Adrenal gland (tissue), 12 donors: ENCODE measurements around the gene DLK2. TPM values are rescaled to one million over a fixed set of nuclear protein-coding genes. Genes with fewer than 3 reads are reported as not detected.
A peak's percentile ranks its signal among the peaks of the same experiment; 100 is the strongest.

Source experiments
- DNase-seq, 7 donors: peaks; one replicate each; pipeline ENCODE4 v3.0.0-alpha.2; 2019 to 2020
- H3K27ac ChIP-seq, 5 donors: fragments of 200-600 bp; sonication (generic) in 4 of 5; 1 replicate in 3 of 5; 2 replicates in 2 of 5; pipeline versions ENCODE4 v1.5.1 to v1.8.0; 2016 to 2020; ENCODE audit warnings: mild to moderate bottlenecking in 1 of 5
- H3K27me3 ChIP-seq: fragments of 200-600 bp; 2 replicates; pipeline ENCODE4 v1.8.0; 2021
- H3K36me3 ChIP-seq, 2 donors: fragments of 200-600 bp; replicated peaks in 1 of 2; 1 replicate in 1 of 2; 2 replicates in 1 of 2; pipeline versions ENCODE4 v1.5.1 to v1.8.0; 2018 to 2022
- H3K4me1 ChIP-seq, 2 donors: fragments of 200-600 bp; replicated peaks in 1 of 2; 1 replicate in 1 of 2; 2 replicates in 1 of 2; pipeline versions ENCODE4 v1.5.1 to v1.8.0; 2018 to 2021
- H3K4me3 ChIP-seq, 4 donors: fragments of 200-600 bp; sonication (generic) in 3 of 4; one replicate each; pipeline ENCODE4 v1.5.1; 2016 to 2018
- H3K9me3 ChIP-seq, 3 donors: fragments of 200-600 bp; sonication (generic) in 1 of 3; replicated peaks in 1 of 3; 1 replicate in 2 of 3; 2 replicates in 1 of 3; pipeline versions ENCODE4 v1.5.1 to v1.8.0; 2016 to 2021
- POLR2A ChIP-seq, 2 donors: fragments of 450-650 bp; IDR thresholded peaks; one replicate each; pipeline ENCODE4 v1.6.1; 2017; ENCODE audit warnings: antibody characterized with exemption in 2 of 2, mild to moderate bottlenecking in 2 of 2, moderate library complexity in 1 of 2
- WGBS, 4 donors: extraction: QIAGEN DNeasy Blood & Tissue Kit in 2 of 4; methylation state at CpG; one replicate each; pipeline versions ENCODE4 v1.1.5 to v1.1.7; 2013 to 2017; 5-methylcytosine and 5-hydroxymethylcytosine counted together
- intact Hi-C, 2 donors: fragments of 100-400 bp; cut with DNase I; formaldehyde crosslinking; loops; one replicate each; pipeline versions ENCODE4 v1.14.1 to v1.15.0; 2022 to 2023
- polyA plus RNA-seq, 3 donors: library from polyadenylated mRNA; stranded (reverse); fragments of 200-250 nt in 2 of 3; fragments of 350-450 nt in 1 of 3; fragmentation: Illumina TruSeq in 1 of 3; extraction: RNeasy Lipid Tissue Mini Kit (QIAGEN cat#74804) in 1 of 3; gene quantifications; one replicate each; pipeline ENCODE4 v1.2.3, GENCODE V29; 2013 to 2014
- total RNA-seq, 9 donors: library from RNA; depleted of rRNA in 4 of 9; stranded (reverse); fragments of >200 nt in 4 of 9; fragments of 120-200 nt in 1 of 9; fragmentation: NEBNext Ultra II Directional in 1 of 9; extraction: Animal tissue kit (Norgen Biotek cat#: 25700) in 1 of 9; gene quantifications; one replicate each; pipeline versions ENCODE4 v1.1.0 to v1.2.4, GENCODE V29; 2013 to 2023
- TF ChIP-seq, protein P1 (sequence below), 6 experiments: fragments of 450-650 bp in 4 of 6; fragments of 200-600 bp in 2 of 6; sonication (generic) in 1 of 6; IDR thresholded peaks; 1 replicate in 5 of 6; 2 replicates in 1 of 6; pipeline versions ENCODE4 v1.5.1 to v1.8.0; 2016 to 2021; ENCODE audit warnings: antibody characterized with exemption in 6 of 6, mild to moderate bottlenecking in 2 of 6, moderate library complexity in 1 of 6
- donor health status: healthy with polysubstance abuse.
- donor health status: Bipolar disorder and iron deficiency.
- donor health status: DM: yes; HTN: yes; CAD: no.
- donor health status: DM: no; HTN: no; CAD: no.
- donor health status: DM: no; HTN: no; CAD: no.
- donor health status: DM: yes; HTN: yes; CAD: no.

DLK2 gene
- total and polyA plus RNA-seq, 12 donors, result 0.14 to 3.9 (median 1.1) TPM; not detected in 4

DNA sequence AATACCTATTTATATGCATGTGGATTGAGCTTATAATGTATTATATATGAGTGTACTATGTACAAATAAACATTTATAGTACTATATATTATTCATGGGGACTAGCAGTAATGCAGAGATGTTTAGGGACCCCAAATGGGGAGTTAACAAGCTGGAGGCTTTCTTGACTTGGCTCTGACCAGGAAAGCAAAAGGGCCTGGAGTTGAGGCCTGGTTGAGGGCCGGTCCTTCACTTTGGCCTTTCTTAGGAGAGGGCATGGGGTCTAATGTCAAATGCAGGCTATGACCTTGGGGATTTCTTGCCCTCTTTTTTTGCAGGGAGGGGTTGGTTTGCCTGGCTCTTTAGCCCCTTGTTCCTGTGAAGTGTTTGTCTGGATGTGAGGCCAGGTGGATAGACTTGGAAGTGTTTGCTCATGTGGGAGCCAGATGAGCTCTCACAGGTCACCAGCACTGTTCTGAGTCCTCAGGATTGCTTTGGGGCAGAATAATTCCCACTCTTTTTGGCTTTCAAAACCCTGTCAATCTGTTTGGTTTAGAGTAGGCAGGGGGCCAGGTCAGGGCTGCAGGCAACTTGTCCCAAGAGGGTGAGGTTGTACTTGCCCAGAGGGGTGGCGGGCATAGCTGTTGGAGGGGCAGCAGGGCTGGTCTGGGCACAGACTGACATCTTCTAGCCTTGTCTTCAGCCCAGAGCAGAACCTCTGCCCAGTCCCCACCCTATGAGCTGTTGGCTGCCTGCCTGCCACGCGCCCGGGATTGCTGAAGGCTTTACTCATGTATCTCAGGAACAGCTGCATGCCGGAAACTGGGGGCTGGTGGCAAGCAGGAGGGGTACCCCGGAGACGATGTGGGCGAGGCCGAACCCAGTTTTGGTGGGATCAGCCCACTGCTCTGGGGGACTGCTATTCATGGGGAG lies 36.7 kb upstream of the DLK2 start:
- Histone ChIP-seq H3K9me3 (no peaks in the 10 kb centered on the region), H3K27ac (peak overlapping the region in 3 of 5 donors; percentile 12 to 76 (median 73)), H3K27me3 (no peaks in the 10 kb centered on the region), H3K4me3 (no peak overlapping the region), H3K4me1 (peaks cover 29 to 42% of the 10 kb centered on the region in 2 donors), H3K36me3 (no peaks in the 10 kb centered on the region)
- DNase-seq, result peak; percentile 85 to 92 (median 89)
- intact Hi-C loops, result no loop called here
- TF ChIP-seq, protein P1, sequence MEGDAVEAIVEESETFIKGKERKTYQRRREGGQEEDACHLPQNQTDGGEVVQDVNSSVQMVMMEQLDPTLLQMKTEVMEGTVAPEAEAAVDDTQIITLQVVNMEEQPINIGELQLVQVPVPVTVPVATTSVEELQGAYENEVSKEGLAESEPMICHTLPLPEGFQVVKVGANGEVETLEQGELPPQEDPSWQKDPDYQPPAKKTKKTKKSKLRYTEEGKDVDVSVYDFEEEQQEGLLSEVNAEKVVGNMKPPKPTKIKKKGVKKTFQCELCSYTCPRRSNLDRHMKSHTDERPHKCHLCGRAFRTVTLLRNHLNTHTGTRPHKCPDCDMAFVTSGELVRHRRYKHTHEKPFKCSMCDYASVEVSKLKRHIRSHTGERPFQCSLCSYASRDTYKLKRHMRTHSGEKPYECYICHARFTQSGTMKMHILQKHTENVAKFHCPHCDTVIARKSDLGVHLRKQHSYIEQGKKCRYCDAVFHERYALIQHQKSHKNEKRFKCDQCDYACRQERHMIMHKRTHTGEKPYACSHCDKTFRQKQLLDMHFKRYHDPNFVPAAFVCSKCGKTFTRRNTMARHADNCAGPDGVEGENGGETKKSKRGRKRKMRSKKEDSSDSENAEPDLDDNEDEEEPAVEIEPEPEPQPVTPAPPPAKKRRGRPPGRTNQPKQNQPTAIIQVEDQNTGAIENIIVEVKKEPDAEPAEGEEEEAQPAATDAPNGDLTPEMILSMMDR (IDR thresholded peaks at IDR 0.05), result no peak
- TF ChIP-seq POLR2A (IDR thresholded peaks at IDR 0.05), result no peak
- WGBS, 4 donors, result 27 to 37% (median 32%) methylated on average over 4 to 10 of the region's 10 CpGs

DNA sequence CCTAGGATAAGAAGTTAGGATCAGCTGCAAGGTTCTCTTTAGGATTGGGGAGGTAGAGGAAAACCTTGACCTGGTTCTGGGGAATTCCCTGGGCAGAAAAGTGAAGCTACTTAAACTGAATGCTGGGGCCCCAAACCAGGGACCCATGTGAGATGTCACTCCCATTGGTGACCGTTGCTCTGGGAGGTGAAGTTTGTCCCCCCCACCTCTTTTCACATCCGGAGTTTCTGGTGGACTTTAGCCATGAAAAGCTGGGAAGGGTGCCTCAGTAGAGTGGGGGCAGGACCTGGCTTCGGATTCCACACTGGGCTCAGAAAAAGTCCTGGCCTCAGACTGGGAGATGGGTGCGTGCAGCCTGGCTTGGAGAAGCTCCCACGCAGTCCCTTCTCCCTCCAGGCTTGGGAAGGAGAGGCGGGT lies 35.2 kb upstream of the DLK2 start:
- H3K9me3 ChIP-seq, result no peaks in the 10 kb centered on the region
- no peak overlapping the region for H3K4me3 ChIP-seq
- intact Hi-C loops, result no loop called here
- no peak for DNase-seq
- H3K36me3 ChIP-seq, result no peaks in the 10 kb centered on the region
- no peak overlapping the region for H3K27ac ChIP-seq
- WGBS, 4 donors, result 74 to 82% (median 75%) methylated on average over 6 of the region's 6 CpGs
- H3K4me1 ChIP-seq, result peaks cover 18 to 38% of the 10 kb centered on the region in 2 donors
- TF ChIP-seq, protein P1 (IDR thresholded peaks at IDR 0.05), result no peak
- no peak for TF ChIP-seq POLR2A (IDR thresholded peaks at IDR 0.05)
- no peaks in the 10 kb centered on the region for H3K27me3 ChIP-seq

DNA sequence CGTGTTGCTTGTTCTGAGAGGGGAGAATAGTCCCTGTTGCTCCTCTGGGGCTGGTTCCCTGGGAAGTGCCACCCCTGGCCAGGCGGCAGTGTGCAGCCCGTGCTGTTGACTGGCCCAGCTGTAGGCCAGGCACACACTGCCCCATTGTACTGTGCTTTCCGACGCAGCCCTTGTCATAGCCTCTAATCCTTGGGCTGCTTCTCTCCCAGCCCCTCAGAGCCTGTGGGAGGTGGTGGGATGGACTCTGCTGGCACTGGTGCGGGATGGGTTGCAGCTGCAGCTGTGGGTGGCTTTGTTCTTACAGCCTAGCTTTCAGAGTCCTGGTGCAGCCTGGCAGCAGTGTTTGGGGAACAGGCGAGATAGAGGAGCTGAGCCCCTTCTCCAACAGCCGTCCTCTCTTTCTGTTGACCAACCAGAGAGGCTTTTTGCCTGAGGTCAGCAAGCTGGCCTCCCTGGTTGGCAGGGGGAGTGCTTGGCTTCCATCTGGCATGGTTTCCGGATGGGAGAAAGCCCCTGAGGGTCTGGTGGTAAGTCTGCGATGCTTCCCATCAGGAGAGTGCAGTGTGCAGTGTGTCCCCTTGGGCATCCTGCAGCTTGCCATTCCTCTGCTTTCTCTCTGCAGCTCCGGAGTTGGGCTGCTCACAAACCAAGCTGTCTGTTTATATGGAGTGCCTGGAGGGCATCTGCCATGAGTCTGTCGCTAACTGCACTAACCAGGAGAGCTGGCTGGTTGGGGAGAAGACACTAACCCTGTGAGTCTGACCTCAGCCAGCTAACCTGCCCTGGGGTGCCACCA lies 34.1 kb upstream of the DLK2 start:
- Histone ChIP-seq H3K27ac (peak overlapping the region in 2 of 5 donors; percentile 61 to 74), H3K4me3 (no peak overlapping the region), H3K36me3 (no peaks in the 10 kb centered on the region), H3K9me3 (no peaks in the 10 kb centered on the region), H3K27me3 (no peaks in the 10 kb centered on the region), H3K4me1 (peaks cover 8 to 32% of the 10 kb centered on the region in 2 donors)
- intact Hi-C loops, result no loop called here
- DNase-seq, result no peak
- TF ChIP-seq POLR2A (IDR thresholded peaks at IDR 0.05), result no peak
- TF ChIP-seq, protein P1 (IDR thresholded peaks at IDR 0.05), result no peak
- whole genome bisulfite sequencing, 4 donors, result 81 to 89% (median 82%) methylated on average over 8 to 12 of the region's 12 CpGs

DNA sequence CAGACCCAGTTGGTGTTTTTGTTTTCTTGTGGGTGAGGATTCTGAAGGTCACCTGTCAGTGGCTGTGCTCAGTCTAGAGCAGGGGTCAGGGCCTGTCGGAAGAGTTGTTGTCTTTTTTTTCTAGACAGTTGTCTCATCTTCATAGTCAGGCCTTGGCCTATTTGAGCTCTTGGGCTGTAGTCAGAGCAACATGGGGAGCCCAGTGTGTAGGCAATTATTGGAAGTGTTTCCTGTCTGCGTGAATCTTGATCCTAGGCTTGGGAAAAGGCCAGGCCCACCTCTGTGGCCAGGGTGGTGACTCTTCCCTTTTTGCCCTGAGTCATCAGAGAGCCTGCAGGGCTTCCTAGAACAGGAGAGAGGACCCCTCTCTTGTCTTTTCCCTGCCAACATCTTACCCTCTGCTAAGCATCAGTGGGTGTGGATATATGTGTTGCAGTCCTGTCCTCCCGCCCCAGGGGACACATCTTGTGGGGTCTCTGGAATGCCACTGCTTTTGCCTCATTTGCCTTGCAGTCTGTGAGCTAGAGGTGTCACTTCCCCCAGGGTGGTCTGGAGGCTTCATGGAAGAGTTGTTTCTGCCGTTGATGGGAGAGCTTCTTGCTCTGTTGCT lies 33.4 kb upstream of the DLK2 start:
- Histone ChIP-seq H3K9me3 (no peaks in the 10 kb centered on the region), H3K4me1 (peaks cover 2 to 32% of the 10 kb centered on the region in 2 donors), H3K4me3 (no peak overlapping the region), H3K27ac (peak overlapping the region in 2 of 5 donors; percentile 61 to 74), H3K27me3 (no peaks in the 10 kb centered on the region), H3K36me3 (no peaks in the 10 kb centered on the region)
- intact Hi-C loops, result no loop called here
- TF ChIP-seq POLR2A (IDR thresholded peaks at IDR 0.05), result no peak
- TF ChIP-seq, protein P1 (IDR thresholded peaks at IDR 0.05), result no peak
- DNase-seq, result peak in 5 of 7 donors; percentile 54 to 68 (median 63)
- whole genome bisulfite sequencing, 4 donors, result 28 to 67% (median 49%) methylated on average over 3 to 4 of the region's 4 CpGs
